Prostate gland (tissue), 2 donors: ENCODE results near the gene SLC8A2. TPM values are rescaled to one million over a fixed set of nuclear protein-coding genes. Genes with fewer than 3 reads are reported as not detected.
A peak's percentile ranks its signal among the peaks of the same experiment; 100 is the strongest.

Source experiments
- DNase-seq: peaks from one replicate; pipeline ENCODE4 v3.0.0-alpha.2; 2019; ENCODE audit warnings: low spot score
- H3K27ac ChIP-seq, 2 donors: fragments of 200-600 bp; sonication (generic); 2 replicates each; pipeline ENCODE4 v1.5.1; 2017 to 2019
- H3K27me3 ChIP-seq: fragments of 200-600 bp; sonication (generic); replicated peaks from 2 replicates; pipeline ENCODE4 v1.5.1; 2019; ENCODE audit not compliant: insufficient read depth
- H3K36me3 ChIP-seq, 2 donors: fragments of 200-600 bp; sonication (generic); 1 replicate in 1 of 2; 2 replicates in 1 of 2; pipeline versions ENCODE4 v1.5.1 to v1.8.1; 2017 to 2019
- H3K4me1 ChIP-seq: fragments of 200-600 bp; sonication (generic); replicated peaks from 2 replicates; pipeline ENCODE4 v1.5.1; 2019
- H3K4me3 ChIP-seq, 2 donors: fragments of 200-600 bp; sonication (generic); 2 replicates each; pipeline ENCODE4 v1.5.1; 2017 to 2019
- H3K9me3 ChIP-seq: fragments of 200-600 bp; sonication (generic); 2 replicates; pipeline ENCODE4 v1.5.1; 2017
- POLR2A ChIP-seq: fragments of 450-650 bp; IDR thresholded peaks from one replicate; pipeline ENCODE4 v1.6.1; 2016; ENCODE audit warnings: antibody characterized with exemption, mild to moderate bottlenecking
- POLR2AphosphoS5 ChIP-seq: sonication (generic); formaldehyde crosslinking; IDR thresholded peaks from one replicate; pipeline ENCODE4 v1.6.1; 2017; ENCODE audit warnings: antibody characterized with exemption
- WGBS: methylation state at CpG from one replicate; pipeline ENCODE4 v1.1.5; 2018; 5-methylcytosine and 5-hydroxymethylcytosine counted together
- intact Hi-C: fragments of 100-400 bp; cut with DNase I; formaldehyde crosslinking; loops from one replicate; pipeline ENCODE4 v1.14.2; 2022
- total RNA-seq, 2 donors: library from RNA; depleted of rRNA; stranded (reverse); fragments of >200 nt; gene quantifications; one replicate each; pipeline ENCODE4 v1.1.0, GENCODE V29; 2016
- TF ChIP-seq, protein P1 (sequence below), 4 experiments: fragments of 200-600 bp in 2 of 4; fragments of 450-650 bp in 2 of 4; sonication (generic) in 2 of 4; IDR thresholded peaks; 1 replicate in 3 of 4; 2 replicates in 1 of 4; pipeline ENCODE4 v1.5.1; 2016 to 2019; ENCODE audit warnings: antibody characterized with exemption in 4 of 4, mild to moderate bottlenecking in 2 of 4, moderate library complexity in 2 of 4

Gene SLC8A2
- total RNA-seq, 2 donors from 2014 or later: 1.3 to 7.7 TPM

DNA sequence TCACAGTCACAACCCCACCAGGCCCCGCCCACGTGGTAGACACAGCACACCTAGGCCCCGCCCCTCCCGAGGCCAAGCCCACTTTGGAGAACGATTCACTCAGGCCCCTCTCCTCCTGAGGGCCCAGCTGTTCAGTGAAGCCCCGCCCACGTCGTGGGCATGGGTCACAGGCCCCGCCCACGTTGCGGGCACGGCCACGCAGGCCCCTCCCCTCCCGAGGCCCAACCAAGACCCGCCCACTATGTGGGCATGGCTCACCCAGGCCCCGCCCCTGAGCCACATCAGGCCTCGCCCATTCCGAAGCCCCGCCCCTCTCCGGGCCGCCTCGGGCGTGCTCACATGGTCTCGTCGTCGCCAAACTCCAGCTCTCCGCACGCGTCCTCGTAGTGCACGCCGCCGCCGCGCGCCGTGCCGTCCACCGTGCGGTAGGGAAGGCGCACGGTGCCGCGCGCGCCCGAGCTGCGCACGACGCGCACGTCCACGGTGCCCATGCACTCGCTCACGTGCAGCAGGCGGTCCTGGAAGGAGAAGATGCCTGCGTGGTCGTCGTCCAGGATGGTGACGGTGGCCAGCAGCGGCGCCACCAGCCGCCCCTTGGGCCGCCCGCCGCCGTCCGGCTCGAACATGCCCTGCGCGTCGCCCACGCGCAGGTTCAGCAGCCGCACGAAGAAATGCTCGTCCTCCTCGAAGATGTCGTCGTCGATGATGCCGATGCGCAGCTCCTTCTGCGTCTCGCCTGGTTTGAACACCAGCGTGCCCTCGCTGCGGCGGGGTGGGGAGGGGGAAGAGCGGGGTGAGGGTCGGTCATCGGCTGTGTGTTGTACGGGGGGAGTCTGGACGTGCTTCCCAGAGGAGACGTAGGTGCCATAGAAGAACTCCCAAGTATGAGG lies 24.0 kb downstream of the SLC8A2 start:
- no peak overlapping the region for H3K4me3 ChIP-seq
- no peaks in the 10 kb centered on the region for H3K9me3 ChIP-seq
- intact Hi-C loops: no loop called here
- H3K27ac ChIP-seq: no peak overlapping the region
- H3K36me3 ChIP-seq: no peaks in the 10 kb centered on the region
- DNase-seq: no peak
- TF ChIP-seq, protein P1, sequence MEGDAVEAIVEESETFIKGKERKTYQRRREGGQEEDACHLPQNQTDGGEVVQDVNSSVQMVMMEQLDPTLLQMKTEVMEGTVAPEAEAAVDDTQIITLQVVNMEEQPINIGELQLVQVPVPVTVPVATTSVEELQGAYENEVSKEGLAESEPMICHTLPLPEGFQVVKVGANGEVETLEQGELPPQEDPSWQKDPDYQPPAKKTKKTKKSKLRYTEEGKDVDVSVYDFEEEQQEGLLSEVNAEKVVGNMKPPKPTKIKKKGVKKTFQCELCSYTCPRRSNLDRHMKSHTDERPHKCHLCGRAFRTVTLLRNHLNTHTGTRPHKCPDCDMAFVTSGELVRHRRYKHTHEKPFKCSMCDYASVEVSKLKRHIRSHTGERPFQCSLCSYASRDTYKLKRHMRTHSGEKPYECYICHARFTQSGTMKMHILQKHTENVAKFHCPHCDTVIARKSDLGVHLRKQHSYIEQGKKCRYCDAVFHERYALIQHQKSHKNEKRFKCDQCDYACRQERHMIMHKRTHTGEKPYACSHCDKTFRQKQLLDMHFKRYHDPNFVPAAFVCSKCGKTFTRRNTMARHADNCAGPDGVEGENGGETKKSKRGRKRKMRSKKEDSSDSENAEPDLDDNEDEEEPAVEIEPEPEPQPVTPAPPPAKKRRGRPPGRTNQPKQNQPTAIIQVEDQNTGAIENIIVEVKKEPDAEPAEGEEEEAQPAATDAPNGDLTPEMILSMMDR (IDR thresholded peaks at IDR 0.05): no peak
- TF ChIP-seq POLR2AphosphoS5 (no peak), POLR2A (no peak)
- no peaks in the 10 kb centered on the region for H3K27me3 ChIP-seq
- no peaks in the 10 kb centered on the region for H3K4me1 ChIP-seq
- WGBS: 6% methylated on average over 62 of the region's 95 CpGs

DNA sequence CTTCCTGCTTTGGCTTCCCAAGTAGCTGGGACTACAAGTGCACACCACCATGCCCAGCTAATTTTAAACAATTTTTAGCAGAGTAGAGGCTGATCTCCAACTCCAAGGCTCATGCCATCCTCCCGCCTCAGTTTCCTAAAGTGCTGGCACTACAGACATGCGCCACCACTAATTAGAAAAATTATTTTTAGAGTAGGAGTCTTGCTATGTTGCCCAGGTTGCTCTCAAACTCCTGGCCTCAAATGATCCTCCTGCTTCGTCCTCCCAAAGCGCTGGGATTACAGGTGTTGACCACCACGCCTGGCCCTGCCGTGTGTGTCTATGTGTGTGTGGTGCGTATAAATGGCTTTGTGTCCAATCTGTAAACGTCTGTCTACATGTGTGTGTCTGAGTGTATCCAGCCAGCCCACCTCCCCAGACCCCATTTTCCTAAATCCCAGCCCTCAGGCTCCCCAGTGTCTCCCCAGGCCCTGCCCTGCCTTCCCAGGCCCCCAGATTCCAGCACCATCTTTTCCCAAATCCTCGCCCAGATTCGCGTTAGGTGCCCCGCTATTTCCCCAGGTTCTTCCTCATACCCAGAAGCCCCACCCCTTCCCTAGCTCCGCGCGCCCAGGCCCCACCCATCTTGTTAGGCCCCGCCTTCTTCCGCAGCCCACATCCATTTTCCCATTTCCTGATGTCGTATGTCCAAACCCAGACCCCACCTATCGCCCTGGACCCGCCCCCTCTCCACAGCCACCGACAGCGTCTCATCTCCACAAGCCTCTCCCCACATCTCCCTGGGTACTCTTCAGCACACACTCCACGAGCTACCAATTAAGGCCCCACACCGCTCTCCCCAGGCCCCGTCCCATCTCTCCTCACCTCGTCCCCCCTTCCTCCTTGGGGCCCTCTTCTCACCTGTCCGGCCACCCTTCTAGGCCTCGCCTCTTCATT lies 24.9 kb downstream of the SLC8A2 start:
- Histone ChIP-seq H3K36me3 (no peaks in the 10 kb centered on the region), H3K9me3 (no peaks in the 10 kb centered on the region), H3K4me3 (no peak overlapping the region), H3K27me3 (no peaks in the 10 kb centered on the region), H3K4me1 (no peaks in the 10 kb centered on the region), H3K27ac (no peak overlapping the region)
- TF ChIP-seq POLR2AphosphoS5: no peak
- TF ChIP-seq, protein P1 (IDR thresholded peaks at IDR 0.05): no peak
- no peak for TF ChIP-seq POLR2A
- DNase-seq: no peak
- intact Hi-C loops: no loop called here
- 15% methylated on average over 28 of the region's 28 CpGs for WGBS

DNA sequence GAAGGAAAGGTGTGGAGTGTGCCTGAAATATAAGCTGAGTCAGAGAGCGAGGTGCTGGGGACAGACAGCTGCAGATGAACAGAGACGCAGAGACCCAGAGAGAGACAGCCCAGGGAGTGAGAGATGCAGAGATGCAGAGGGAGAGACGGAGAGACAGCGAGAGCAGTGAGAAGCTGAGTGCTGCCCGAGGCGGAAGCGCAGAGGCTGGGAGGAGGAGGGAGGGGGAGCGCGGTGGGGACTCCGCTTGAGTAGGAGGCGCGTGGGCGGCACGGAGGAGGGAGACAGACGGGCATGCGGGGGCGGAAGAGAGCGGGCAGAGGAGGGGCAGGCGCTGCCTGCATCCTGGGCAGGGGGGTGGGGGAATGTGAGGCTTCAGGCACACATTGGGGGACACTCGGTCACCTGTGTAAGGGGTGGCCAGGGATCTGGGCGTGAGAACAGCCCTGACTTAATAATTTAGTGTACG lies 25.7 kb downstream of the SLC8A2 start:
- H3K36me3 ChIP-seq: no peaks in the 10 kb centered on the region
- H3K9me3 ChIP-seq: no peaks in the 10 kb centered on the region
- TF ChIP-seq POLR2AphosphoS5: peak; percentile 26
- no peak for TF ChIP-seq POLR2A
- TF ChIP-seq, protein P1 (IDR thresholded peaks at IDR 0.05): no peak
- no peak overlapping the region for H3K27ac ChIP-seq
- no peaks in the 10 kb centered on the region for H3K4me1 ChIP-seq
- intact Hi-C loops: no loop called here
- H3K4me3 ChIP-seq: no peak overlapping the region
- DNase-seq: peak; percentile 44
- WGBS: 3% methylated on average over 21 of the region's 22 CpGs
- H3K27me3 ChIP-seq: no peaks in the 10 kb centered on the region

DNA sequence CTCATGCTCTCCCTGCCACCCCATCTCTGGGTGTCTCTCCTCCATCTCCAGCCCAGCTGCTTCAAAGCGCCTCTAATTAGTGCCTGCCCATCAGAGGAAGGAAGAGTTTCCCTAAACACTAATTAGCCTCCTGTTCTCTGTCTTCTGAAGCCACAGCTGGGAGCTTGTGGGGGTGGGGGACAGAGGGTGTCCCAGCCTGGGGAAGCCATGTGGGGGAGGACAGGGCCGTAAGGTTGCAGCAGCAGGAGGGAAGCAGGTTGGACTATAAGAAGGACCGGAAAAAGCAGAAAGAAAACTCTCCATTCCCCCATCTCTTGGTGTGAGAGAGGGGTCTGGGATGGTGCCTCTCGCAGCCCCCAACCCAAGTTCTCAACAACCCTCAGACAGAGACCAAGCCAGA lies 26.2 kb downstream of the SLC8A2 start:
- no peak for DNase-seq
- TF ChIP-seq, protein P1 (IDR thresholded peaks at IDR 0.05): no peak
- TF ChIP-seq POLR2AphosphoS5 (no peak), POLR2A (no peak)
- intact Hi-C loops: no loop called here
- no peaks in the 10 kb centered on the region for H3K27me3 ChIP-seq
- H3K27ac ChIP-seq: no peak overlapping the region
- no peaks in the 10 kb centered on the region for H3K9me3 ChIP-seq
- WGBS: 50% methylated on average over 4 of the region's 4 CpGs
- H3K36me3 ChIP-seq: no peaks in the 10 kb centered on the region
- H3K4me3 ChIP-seq: no peak overlapping the region
- no peaks in the 10 kb centered on the region for H3K4me1 ChIP-seq
